Astrocyte (in vitro differentiated cells and primary cell): ENCODE measurements around the gene ETV6. TPM values are rescaled to one million over a fixed set of nuclear protein-coding genes. Genes with fewer than 3 reads are reported as not detected.

ENCODE experiments used
- DNase-seq: peaks from one replicate; pipeline ENCODE4 v3.0.0-alpha.2; 2010; ENCODE audit warnings: low read depth
- FAIRE-seq: peaks from 2 replicates; lab custom pipeline; 2011; peaks lifted over from hg19 to GRCh38; lab: Jason Lieb, UNC
- H2AFZ ChIP-seq: 2 replicates; pipeline ENCODE4 v1.6.0; 2012; ENCODE audit warnings: low read depth, low read length, inconsistent platforms
- H3K27ac ChIP-seq: 2 replicates; pipeline ENCODE4 v1.5.1; 2011; ENCODE audit warnings: low read depth, low read length, inconsistent platforms
- H3K27me3 ChIP-seq: 2 replicates; pipeline ENCODE4 v1.6.0; 2011; ENCODE audit warnings: low read length, inconsistent platforms; ENCODE audit not compliant: insufficient read depth
- H3K36me3 ChIP-seq: 2 replicates; pipeline ENCODE4 v1.5.1; 2011; ENCODE audit warnings: low read length, inconsistent platforms; ENCODE audit not compliant: insufficient read depth
- H3K4me1 ChIP-seq: 2 replicates; pipeline ENCODE4 v1.5.1; 2011; ENCODE audit warnings: low read length, inconsistent platforms; ENCODE audit not compliant: insufficient read depth
- H3K4me2 ChIP-seq: 2 replicates; pipeline ENCODE4 v1.6.0; 2012; ENCODE audit warnings: low read length, inconsistent platforms
- H3K4me3 ChIP-seq: 2 replicates; pipeline ENCODE4 v1.5.1; 2011; ENCODE audit warnings: low read depth, mild to moderate bottlenecking, low read length, inconsistent platforms; ENCODE audit not compliant: insufficient read depth
- H3K79me2 ChIP-seq: 2 replicates; pipeline ENCODE4 v1.6.0; 2012; ENCODE audit warnings: mild to moderate bottlenecking, low read length, inconsistent platforms; ENCODE audit not compliant: insufficient read depth
- H3K9ac ChIP-seq: 2 replicates; pipeline ENCODE4 v1.6.0; 2012; ENCODE audit warnings: mild to moderate bottlenecking, low read length, inconsistent platforms
- H3K9me3 ChIP-seq: 2 replicates; pipeline ENCODE4 v1.5.1; 2012; ENCODE audit warnings: low read depth, mild to moderate bottlenecking, low read length, inconsistent platforms; ENCODE audit not compliant: insufficient read depth
- H4K20me1 ChIP-seq: 2 replicates; pipeline ENCODE4 v1.6.0; 2012; ENCODE audit warnings: low read length, inconsistent platforms; ENCODE audit not compliant: insufficient read depth
- H3K27ac Mint-ChIP-seq: one replicate; pipeline ENCODE4 v1.8.0; 2021; ENCODE audit warnings: mild to moderate bottlenecking, mixed read lengths; ENCODE audit not compliant: unreplicated experiment
- H3K27me3 Mint-ChIP-seq: one replicate; pipeline ENCODE4 v1.8.0; 2021; ENCODE audit warnings: low read depth, mixed read lengths; ENCODE audit not compliant: unreplicated experiment
- H3K36me3 Mint-ChIP-seq: one replicate; pipeline ENCODE4 v1.8.0; 2021; ENCODE audit warnings: low read depth, mixed read lengths; ENCODE audit not compliant: unreplicated experiment
- H3K4me1 Mint-ChIP-seq: one replicate; pipeline ENCODE4 v1.8.0; 2021; ENCODE audit warnings: low read depth, mixed read lengths; ENCODE audit not compliant: unreplicated experiment
- H3K4me3 Mint-ChIP-seq: one replicate; pipeline ENCODE4 v1.8.0; 2021; ENCODE audit warnings: mild to moderate bottlenecking, moderate library complexity, mixed read lengths; ENCODE audit not compliant: unreplicated experiment
- H3K9me3 Mint-ChIP-seq: one replicate; pipeline ENCODE4 v1.8.0; 2021; ENCODE audit warnings: mild to moderate bottlenecking, mixed read lengths; ENCODE audit not compliant: unreplicated experiment
- EZH2 ChIP-seq: IDR thresholded peaks from 2 replicates; pipeline ENCODE4 v1.6.1; 2012; ENCODE audit warnings: mild to moderate bottlenecking, low read length, inconsistent platforms; ENCODE audit not compliant: insufficient read depth
- total RNA-seq: library from RNA; stranded (reverse); gene quantifications from 2 replicates; pipeline ENCODE4 v1.2.1, GENCODE V29; 2021
- TF ChIP-seq, protein P1 (sequence below): IDR thresholded peaks from 2 replicates; pipeline ENCODE4 v1.5.1; 2011; ENCODE audit warnings: low read depth, mild to moderate bottlenecking, inconsistent platforms, low read length, moderate library complexity; ENCODE audit not compliant: insufficient read depth

Gene ETV6
- total RNA-seq, 1 donor from 2014 or later: 41.2 TPM

DNA sequence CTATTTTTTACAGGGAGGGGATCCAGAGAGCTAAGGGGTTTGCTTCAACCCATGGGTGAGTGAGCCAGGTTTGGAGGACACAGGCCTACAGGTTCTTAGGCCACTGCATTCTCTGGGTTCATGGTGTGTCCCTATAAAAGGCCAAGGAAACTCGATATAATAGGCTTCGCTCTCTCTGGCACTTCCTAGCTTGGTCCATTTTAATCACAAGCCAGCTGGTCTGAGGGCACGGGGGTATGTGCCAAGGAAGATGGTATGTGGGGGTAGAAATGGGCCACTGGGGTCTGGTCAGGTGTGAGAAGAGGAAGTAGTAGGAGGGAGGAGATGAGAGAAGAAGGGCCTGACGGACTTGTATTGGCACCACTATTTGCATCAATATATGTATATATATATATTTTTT is 4.9 kb downstream of the ETV6 start:
- TF ChIP-seq, protein P1, sequence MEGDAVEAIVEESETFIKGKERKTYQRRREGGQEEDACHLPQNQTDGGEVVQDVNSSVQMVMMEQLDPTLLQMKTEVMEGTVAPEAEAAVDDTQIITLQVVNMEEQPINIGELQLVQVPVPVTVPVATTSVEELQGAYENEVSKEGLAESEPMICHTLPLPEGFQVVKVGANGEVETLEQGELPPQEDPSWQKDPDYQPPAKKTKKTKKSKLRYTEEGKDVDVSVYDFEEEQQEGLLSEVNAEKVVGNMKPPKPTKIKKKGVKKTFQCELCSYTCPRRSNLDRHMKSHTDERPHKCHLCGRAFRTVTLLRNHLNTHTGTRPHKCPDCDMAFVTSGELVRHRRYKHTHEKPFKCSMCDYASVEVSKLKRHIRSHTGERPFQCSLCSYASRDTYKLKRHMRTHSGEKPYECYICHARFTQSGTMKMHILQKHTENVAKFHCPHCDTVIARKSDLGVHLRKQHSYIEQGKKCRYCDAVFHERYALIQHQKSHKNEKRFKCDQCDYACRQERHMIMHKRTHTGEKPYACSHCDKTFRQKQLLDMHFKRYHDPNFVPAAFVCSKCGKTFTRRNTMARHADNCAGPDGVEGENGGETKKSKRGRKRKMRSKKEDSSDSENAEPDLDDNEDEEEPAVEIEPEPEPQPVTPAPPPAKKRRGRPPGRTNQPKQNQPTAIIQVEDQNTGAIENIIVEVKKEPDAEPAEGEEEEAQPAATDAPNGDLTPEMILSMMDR: no peak
- no peak for TF ChIP-seq EZH2
- Histone ChIP-seq H3K4me1 (peaks cover 41% of the 10 kb centered on the region), H3K27ac (no peak overlapping the region), H3K9me3 (no peaks in the 10 kb centered on the region), H3K36me3 (no peaks in the 10 kb centered on the region), H3K9ac (no peak overlapping the region), H3K27me3 (no peaks in the 10 kb centered on the region), H3K4me2 (no peak overlapping the region), H3K79me2 (peaks cover 88% of the 10 kb centered on the region), H3K4me3 (no peak overlapping the region), H2AFZ (no peak overlapping the region), H4K20me1 (peaks cover 42% of the 10 kb centered on the region)
- Mint-ChIP-seq H3K4me1 (peaks cover 54% of the 10 kb centered on the region), H3K27ac (no peak overlapping the region), H3K9me3 (no peaks in the 10 kb centered on the region), H3K4me3 (no peak overlapping the region), H3K27me3 (no peaks in the 10 kb centered on the region), H3K36me3 (peaks cover 7% of the 10 kb centered on the region)
- FAIRE-seq (no peak), DNase-seq (no peak)

- no peak for TF ChIP-seq EZH2
- TF ChIP-seq, protein P1: no peak
- Histone ChIP-seq H3K4me1 (peaks cover 46% of the 10 kb centered on the region), H2AFZ (no peak overlapping the region), H3K79me2 (peaks cover 93% of the 10 kb centered on the region), H3K36me3 (no peaks in the 10 kb centered on the region), H3K9me3 (no peaks in the 10 kb centered on the region), H4K20me1 (peaks cover 46% of the 10 kb centered on the region), H3K4me3 (no peak overlapping the region), H3K27me3 (no peaks in the 10 kb centered on the region), H3K4me2 (no peak overlapping the region), H3K27ac (no peak overlapping the region), H3K9ac (no peak overlapping the region)
- H3K9me3 Mint-ChIP-seq: no peaks in the 10 kb centered on the region
- H3K4me3 Mint-ChIP-seq: no peak overlapping the region
- H3K36me3 Mint-ChIP-seq: peaks cover 7% of the 10 kb centered on the region
- DNase-seq: no peak
- no peak overlapping the region for H3K27ac Mint-ChIP-seq
- H3K27me3 Mint-ChIP-seq: no peaks in the 10 kb centered on the region
- no peak for FAIRE-seq
- peaks cover 59% of the 10 kb centered on the region for H3K4me1 Mint-ChIP-seq
Measured at GRCh38 chr12:11654802-11655201, 5.3 kb downstream of the ETV6 start.

DNA sequence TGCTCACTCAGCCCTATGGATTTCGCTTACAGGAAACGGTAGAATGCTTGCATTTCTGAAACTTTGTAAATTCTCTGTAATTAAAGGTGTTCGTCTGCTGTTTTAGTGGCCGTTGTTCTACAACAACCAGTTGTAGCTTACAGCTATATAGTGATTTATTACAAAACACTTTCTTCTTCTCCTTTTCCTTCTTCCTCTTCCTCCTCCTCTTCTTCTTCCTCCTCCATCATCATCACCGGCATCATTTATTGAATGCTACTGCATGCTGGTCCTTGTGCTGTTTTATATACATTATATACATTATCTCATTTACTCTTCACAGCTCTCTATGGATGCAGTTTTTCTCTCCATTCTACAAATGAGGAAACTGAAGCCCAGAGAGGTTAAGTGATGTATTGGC is 6.4 kb downstream of the ETV6 start:
- Histone ChIP-seq H3K36me3 (no peaks in the 10 kb centered on the region), H3K27ac (no peak overlapping the region), H3K4me3 (no peak overlapping the region), H3K79me2 (peaks cover 93% of the 10 kb centered on the region), H3K4me1 (peaks cover 47% of the 10 kb centered on the region), H3K4me2 (no peak overlapping the region), H4K20me1 (peaks cover 49% of the 10 kb centered on the region), H3K27me3 (no peaks in the 10 kb centered on the region), H3K9ac (no peak overlapping the region), H2AFZ (no peak overlapping the region), H3K9me3 (no peaks in the 10 kb centered on the region)
- Mint-ChIP-seq H3K36me3 (peaks cover 7% of the 10 kb centered on the region), H3K27ac (peak overlapping the region; percentile 22), H3K27me3 (no peaks in the 10 kb centered on the region), H3K9me3 (no peaks in the 10 kb centered on the region), H3K4me3 (no peak overlapping the region), H3K4me1 (peaks cover 63% of the 10 kb centered on the region)
- DNase-seq: no peak
- no peak for FAIRE-seq
- no peak for TF ChIP-seq EZH2
- TF ChIP-seq, protein P1: no peak
